T-helper 22 cell (primary cell): ENCODE measurements around the gene IDI1.
"Not testable (repeated sequence)": the region's sequence is repeated elsewhere in the genome, so short reads cannot be mapped to it uniquely, and the experiment has no call there.

ENCODE experiments used
- DNase-seq: peaks from one replicate; pipeline ENCODE4 v3.0.0-alpha.2; 2020; ENCODE audit warnings: low read depth

The IDI1 gene

GRCh38 chr10:1034758-1035157 is 14.2 kb downstream of the IDI1 start:
- no peak for DNase-seq

GRCh38 chr10:1033601-1034000 is 15.3 kb downstream of the IDI1 start:
- DNase-seq: no peak

GRCh38 chr10:1029838-1030237 is 19.1 kb downstream of the IDI1 start:
- no peak for DNase-seq

- DNase-seq: no peak
These were observed 22.3 kb downstream of the IDI1 start for GRCh38 chr10:1026578-1026977.

GRCh38 chr10:1025683-1026082 is 23.2 kb downstream of the IDI1 start, which contains the start of gene IDI2:
Gene IDI2, minus strand, starts transcription at chr10:1025859. Its CDS starts 1,136 bp downstream, at chr10:1024723.
- no peak for DNase-seq

- no peak for DNase-seq
These were observed 24.8 kb downstream of the IDI1 start for GRCh38 chr10:1024103-1024502.

GRCh38 chr10:1022413-1022812 is 26.5 kb downstream of the IDI1 start:
- DNase-seq: no peak

GRCh38 chr10:1020958-1021357 is 28.0 kb downstream of the IDI1 start:
- DNase-seq: no peak

GRCh38 chr10:1020460-1020859 is 28.5 kb downstream of the IDI1 start:
- no peak for DNase-seq

GRCh38 chr10:1019362-1019761 is 29.6 kb downstream of the IDI1 start:
- DNase-seq: no peak

GRCh38 chr10:1015688-1016087 is 33.2 kb downstream of the IDI1 start:
- DNase-seq: no peak

GRCh38 chr10:1011696-1012095 is 37.2 kb downstream of the IDI1 start:
- DNase-seq: no peak

GRCh38 chr10:1010703-1011102 is 38.2 kb downstream of the IDI1 start:
- no peak for DNase-seq

GRCh38 chr10:1009947-1010346 is 39.0 kb downstream of the IDI1 start:
- DNase-seq: not testable (repeated sequence)

GRCh38 chr10:1009071-1009494 is 39.8 kb downstream of the IDI1 start:
- no peak for DNase-seq

GRCh38 chr10:1007583-1007982 is 41.3 kb downstream of the IDI1 start:
- DNase-seq: no peak

GRCh38 chr10:1006573-1006972 is 42.3 kb downstream of the IDI1 start:
- no peak for DNase-seq

- DNase-seq: no peak
These were observed 44.8 kb downstream of the IDI1 start for GRCh38 chr10:1003884-1004670.

- no peak for DNase-seq
These were observed 46.4 kb downstream of the IDI1 start for GRCh38 chr10:1002425-1003006.

- DNase-seq: no peak
These were observed 51.5 kb downstream of the IDI1 start for GRCh38 chr10:997266-998022.

GRCh38 chr10:996031-996430 is 52.9 kb downstream of the IDI1 start:
- no peak for DNase-seq

- DNase-seq: no peak
These were observed 53.4 kb downstream of the IDI1 start for GRCh38 chr10:995559-995926.
